ENCODE results near the gene PRRX2.

DNA sequence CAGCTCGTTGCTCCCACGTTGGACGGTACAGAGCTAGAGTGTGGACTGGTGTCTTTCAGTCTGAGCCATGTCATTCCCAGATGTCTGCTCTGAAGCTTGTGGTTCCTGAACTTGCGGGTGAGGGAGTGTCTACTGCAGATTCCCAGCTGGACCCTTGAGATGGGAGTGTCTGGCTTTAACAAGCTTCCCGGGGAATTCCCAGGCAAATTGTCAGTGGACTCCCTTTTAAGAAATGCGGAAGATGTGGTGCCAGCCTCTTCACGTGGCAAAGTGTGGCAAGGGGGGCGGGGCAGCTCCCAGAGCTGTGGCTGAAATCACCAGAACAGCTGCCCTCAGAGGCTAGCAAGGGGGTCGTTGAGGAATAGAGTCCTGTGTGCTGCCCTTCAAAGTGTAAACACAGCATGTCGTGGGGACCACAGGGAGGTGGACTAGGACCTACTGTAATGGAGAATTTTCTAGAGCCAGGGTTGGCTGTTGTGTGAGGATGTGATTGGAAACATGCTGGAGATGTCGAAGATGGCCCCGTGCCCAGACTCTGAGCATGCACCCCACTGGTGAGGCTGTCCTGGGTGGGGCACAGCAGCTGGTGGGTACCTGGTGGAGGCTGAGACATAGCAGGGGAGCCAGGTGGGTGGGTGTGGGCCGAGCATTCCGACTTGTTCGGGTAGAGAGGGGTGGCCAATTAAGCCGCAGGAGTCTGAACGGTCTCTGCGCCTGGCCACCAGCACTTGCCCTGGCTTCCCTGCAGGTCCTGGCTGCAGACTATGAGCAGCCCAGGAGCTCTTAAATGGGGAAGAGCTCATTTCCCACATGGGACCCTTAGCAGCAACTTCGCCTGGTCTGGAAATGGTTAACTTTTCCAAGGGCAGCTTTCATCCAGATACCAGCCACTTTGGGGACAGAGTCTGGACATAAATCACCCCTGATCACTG, 37.4 kb downstream of the PRRX2 start:
- TF ChIP-seq, protein P1, sequence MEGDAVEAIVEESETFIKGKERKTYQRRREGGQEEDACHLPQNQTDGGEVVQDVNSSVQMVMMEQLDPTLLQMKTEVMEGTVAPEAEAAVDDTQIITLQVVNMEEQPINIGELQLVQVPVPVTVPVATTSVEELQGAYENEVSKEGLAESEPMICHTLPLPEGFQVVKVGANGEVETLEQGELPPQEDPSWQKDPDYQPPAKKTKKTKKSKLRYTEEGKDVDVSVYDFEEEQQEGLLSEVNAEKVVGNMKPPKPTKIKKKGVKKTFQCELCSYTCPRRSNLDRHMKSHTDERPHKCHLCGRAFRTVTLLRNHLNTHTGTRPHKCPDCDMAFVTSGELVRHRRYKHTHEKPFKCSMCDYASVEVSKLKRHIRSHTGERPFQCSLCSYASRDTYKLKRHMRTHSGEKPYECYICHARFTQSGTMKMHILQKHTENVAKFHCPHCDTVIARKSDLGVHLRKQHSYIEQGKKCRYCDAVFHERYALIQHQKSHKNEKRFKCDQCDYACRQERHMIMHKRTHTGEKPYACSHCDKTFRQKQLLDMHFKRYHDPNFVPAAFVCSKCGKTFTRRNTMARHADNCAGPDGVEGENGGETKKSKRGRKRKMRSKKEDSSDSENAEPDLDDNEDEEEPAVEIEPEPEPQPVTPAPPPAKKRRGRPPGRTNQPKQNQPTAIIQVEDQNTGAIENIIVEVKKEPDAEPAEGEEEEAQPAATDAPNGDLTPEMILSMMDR (IDR thresholded peaks at IDR 0.05; ENCODE audit: low read depth, low read length, missing input control), result no peak
- TF ChIP-seq, protein P2, sequence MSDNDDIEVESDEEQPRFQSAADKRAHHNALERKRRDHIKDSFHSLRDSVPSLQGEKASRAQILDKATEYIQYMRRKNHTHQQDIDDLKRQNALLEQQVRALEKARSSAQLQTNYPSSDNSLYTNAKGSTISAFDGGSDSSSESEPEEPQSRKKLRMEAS (IDR thresholded peaks at IDR 0.05), result no peak
- no peak for TF ChIP-seq RAD21 (IDR thresholded peaks at IDR 0.05)
- TF ChIP-seq SP1 (IDR thresholded peaks at IDR 0.05), result no peak
- no peak for TF ChIP-seq EGR1 (IDR thresholded peaks at IDR 0.05; ENCODE audit: low read depth in 2 of 2)
- TF ChIP-seq HNF4A (conservative IDR thresholded peaks at IDR 0.05), result no peak
- no peak for TF ChIP-seq JUND (IDR thresholded peaks at IDR 0.05)
- no peak for TF ChIP-seq REST (IDR thresholded peaks at IDR 0.05)
- no peak for TF ChIP-seq HNF4G (IDR thresholded peaks at IDR 0.05)

Data from liver (tissue), 3 donors.